Liver (tissue), 3 donors: ENCODE data around the gene STT3B.

ENCODE experiments used
- EGR1 ChIP-seq, 2 donors: IDR thresholded peaks; 2 replicates each; pipeline ENCODE4 v1.6.1; 2016 to 2018; ENCODE audit warnings: antibody characterized with exemption in 2 of 2, low read depth in 2 of 2
- FOXA1 ChIP-seq: IDR thresholded peaks from 2 replicates; pipeline ENCODE4 v1.6.1; 2016; ENCODE audit warnings: antibody characterized with exemption
- HNF4G ChIP-seq: IDR thresholded peaks from 2 replicates; pipeline ENCODE4 v1.6.1; 2016; ENCODE audit warnings: antibody characterized with exemption
- JUND ChIP-seq, 2 donors: IDR thresholded peaks; 2 replicates each; pipeline ENCODE4 v1.6.1; 2016; ENCODE audit warnings: antibody characterized with exemption in 2 of 2
- MAX ChIP-seq: IDR thresholded peaks from 2 replicates; pipeline ENCODE4 v1.6.1; 2016; ENCODE audit warnings: antibody characterized with exemption
- NR2F2 ChIP-seq: IDR thresholded peaks from 2 replicates; pipeline ENCODE4 v1.6.1; 2016; ENCODE audit warnings: antibody characterized with exemption
- RAD21 ChIP-seq, 2 donors: IDR thresholded peaks; 2 replicates each; pipeline ENCODE4 v1.6.1; 2016; ENCODE audit warnings: antibody characterized with exemption in 2 of 2, mild to moderate bottlenecking in 2 of 2
- RXRA ChIP-seq, 2 donors: IDR thresholded peaks; 2 replicates each; pipeline ENCODE4 v1.6.1; 2017 to 2018; ENCODE audit warnings: antibody characterized with exemption in 2 of 2, mild to moderate bottlenecking in 1 of 2
- SP1 ChIP-seq: IDR thresholded peaks from 2 replicates; pipeline ENCODE4 v1.6.1; 2018; ENCODE audit warnings: antibody characterized with exemption, mild to moderate bottlenecking
- TAF1 ChIP-seq: conservative IDR thresholded peaks from 2 replicates; pipeline ENCODE4 v1.6.1; 2016; ENCODE audit warnings: antibody characterized with exemption, mild to moderate bottlenecking
- YY1 ChIP-seq: IDR thresholded peaks from 2 replicates; pipeline ENCODE4 v1.6.1; 2016; ENCODE audit warnings: antibody characterized with exemption, mild to moderate bottlenecking
- TF ChIP-seq, protein P1 (sequence below): fragments of 150-350 bp; IDR thresholded peaks from 2 replicates; pipeline ENCODE4 v1.5.1; 2017; ENCODE audit warnings: improper control_type of control experiment, low read depth, low read length; ENCODE audit not compliant: missing input control
- TF ChIP-seq, protein P2 (sequence below): IDR thresholded peaks from 2 replicates; pipeline ENCODE4 v1.6.1; 2016; ENCODE audit warnings: antibody characterized with exemption, mild to moderate bottlenecking
- TF ChIP-seq, protein P3 (sequence below): IDR thresholded peaks from 2 replicates; pipeline ENCODE4 v1.6.1; 2016; ENCODE audit warnings: antibody characterized with exemption
- donor health status: healthy.
- donor health status: healthy.

DNA sequence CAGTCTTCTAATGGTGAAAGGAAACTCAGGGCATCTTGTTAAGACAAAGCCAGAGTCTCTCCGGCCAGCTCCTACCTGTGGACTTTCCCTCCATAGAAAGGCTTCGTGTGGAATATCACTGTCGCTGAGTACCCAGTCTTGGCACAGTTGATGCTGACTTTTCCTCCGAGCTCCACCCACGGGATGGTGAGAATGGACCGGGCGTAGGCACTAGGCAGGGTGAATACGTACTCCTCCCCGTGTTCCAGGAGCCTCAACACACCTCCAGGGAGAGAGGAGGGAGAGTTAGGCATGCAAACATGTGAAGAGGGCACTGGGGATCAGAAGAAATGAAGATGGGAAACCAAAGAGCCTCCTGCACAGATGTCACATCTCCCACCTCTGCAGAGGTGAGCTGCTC lies 138.0 kb downstream of the STT3B start:
- TF ChIP-seq, protein P1, sequence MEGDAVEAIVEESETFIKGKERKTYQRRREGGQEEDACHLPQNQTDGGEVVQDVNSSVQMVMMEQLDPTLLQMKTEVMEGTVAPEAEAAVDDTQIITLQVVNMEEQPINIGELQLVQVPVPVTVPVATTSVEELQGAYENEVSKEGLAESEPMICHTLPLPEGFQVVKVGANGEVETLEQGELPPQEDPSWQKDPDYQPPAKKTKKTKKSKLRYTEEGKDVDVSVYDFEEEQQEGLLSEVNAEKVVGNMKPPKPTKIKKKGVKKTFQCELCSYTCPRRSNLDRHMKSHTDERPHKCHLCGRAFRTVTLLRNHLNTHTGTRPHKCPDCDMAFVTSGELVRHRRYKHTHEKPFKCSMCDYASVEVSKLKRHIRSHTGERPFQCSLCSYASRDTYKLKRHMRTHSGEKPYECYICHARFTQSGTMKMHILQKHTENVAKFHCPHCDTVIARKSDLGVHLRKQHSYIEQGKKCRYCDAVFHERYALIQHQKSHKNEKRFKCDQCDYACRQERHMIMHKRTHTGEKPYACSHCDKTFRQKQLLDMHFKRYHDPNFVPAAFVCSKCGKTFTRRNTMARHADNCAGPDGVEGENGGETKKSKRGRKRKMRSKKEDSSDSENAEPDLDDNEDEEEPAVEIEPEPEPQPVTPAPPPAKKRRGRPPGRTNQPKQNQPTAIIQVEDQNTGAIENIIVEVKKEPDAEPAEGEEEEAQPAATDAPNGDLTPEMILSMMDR, result no peak
- TF ChIP-seq NR2F2, result no peak
- TF ChIP-seq RXRA (IDR thresholded peaks at IDR 0.05), result no peak
- no peak for TF ChIP-seq RAD21 (IDR thresholded peaks at IDR 0.05)
- TF ChIP-seq, protein P2, sequence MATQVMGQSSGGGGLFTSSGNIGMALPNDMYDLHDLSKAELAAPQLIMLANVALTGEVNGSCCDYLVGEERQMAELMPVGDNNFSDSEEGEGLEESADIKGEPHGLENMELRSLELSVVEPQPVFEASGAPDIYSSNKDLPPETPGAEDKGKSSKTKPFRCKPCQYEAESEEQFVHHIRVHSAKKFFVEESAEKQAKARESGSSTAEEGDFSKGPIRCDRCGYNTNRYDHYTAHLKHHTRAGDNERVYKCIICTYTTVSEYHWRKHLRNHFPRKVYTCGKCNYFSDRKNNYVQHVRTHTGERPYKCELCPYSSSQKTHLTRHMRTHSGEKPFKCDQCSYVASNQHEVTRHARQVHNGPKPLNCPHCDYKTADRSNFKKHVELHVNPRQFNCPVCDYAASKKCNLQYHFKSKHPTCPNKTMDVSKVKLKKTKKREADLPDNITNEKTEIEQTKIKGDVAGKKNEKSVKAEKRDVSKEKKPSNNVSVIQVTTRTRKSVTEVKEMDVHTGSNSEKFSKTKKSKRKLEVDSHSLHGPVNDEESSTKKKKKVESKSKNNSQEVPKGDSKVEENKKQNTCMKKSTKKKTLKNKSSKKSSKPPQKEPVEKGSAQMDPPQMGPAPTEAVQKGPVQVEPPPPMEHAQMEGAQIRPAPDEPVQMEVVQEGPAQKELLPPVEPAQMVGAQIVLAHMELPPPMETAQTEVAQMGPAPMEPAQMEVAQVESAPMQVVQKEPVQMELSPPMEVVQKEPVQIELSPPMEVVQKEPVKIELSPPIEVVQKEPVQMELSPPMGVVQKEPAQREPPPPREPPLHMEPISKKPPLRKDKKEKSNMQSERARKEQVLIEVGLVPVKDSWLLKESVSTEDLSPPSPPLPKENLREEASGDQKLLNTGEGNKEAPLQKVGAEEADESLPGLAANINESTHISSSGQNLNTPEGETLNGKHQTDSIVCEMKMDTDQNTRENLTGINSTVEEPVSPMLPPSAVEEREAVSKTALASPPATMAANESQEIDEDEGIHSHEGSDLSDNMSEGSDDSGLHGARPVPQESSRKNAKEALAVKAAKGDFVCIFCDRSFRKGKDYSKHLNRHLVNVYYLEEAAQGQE, result no peak
- TF ChIP-seq SP1, result no peak
- TF ChIP-seq JUND (IDR thresholded peaks at IDR 0.05), result no peak
- no peak for TF ChIP-seq TAF1
- TF ChIP-seq, protein P3, sequence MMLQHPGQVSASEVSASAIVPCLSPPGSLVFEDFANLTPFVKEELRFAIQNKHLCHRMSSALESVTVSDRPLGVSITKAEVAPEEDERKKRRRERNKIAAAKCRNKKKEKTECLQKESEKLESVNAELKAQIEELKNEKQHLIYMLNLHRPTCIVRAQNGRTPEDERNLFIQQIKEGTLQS, result no peak
- no peak for TF ChIP-seq MAX
- no peak for TF ChIP-seq FOXA1
- no peak for TF ChIP-seq YY1
- no peak for TF ChIP-seq HNF4G
- TF ChIP-seq EGR1 (IDR thresholded peaks at IDR 0.05; ENCODE audit: low read depth in 2 of 2), result no peak
